Cardiac muscle cell (in vitro differentiated cells and primary cell): Measurements from ENCODE around the gene PHF10. TPM values are rescaled to one million over a fixed set of nuclear protein-coding genes. Genes with fewer than 3 reads are reported as not detected.
A peak's percentile ranks its signal among the peaks of the same experiment; 100 is the strongest.

Experiments
- DNase-seq, 2 donors: peaks; one replicate each; pipeline versions ENCODE4 v3.0.0 to v3.0.0-alpha.2; 2010 to 2017; ENCODE audit warnings: low read depth in 1 of 2, low spot score in 1 of 2
- H3K27ac ChIP-seq: fragments of 200-600 bp; sonication (generic); 2 replicates; pipeline ENCODE4 v1.5.1; 2016
- H3K27me3 ChIP-seq: fragments of 200-600 bp; sonication (generic); 2 replicates; pipeline ENCODE4 v1.6.0; 2016; ENCODE audit warnings: control low read depth
- H3K36me3 ChIP-seq: fragments of 200-600 bp; sonication (generic); 2 replicates; pipeline ENCODE4 v1.5.1; 2016; ENCODE audit warnings: control low read depth
- H3K4me1 ChIP-seq: fragments of 200-600 bp; sonication (generic); 2 replicates; pipeline ENCODE4 v1.8.1; 2017; ENCODE audit warnings: low read depth, mild to moderate bottlenecking, mixed run types
- H3K4me3 ChIP-seq: fragments of 200-600 bp; sonication (generic); 2 replicates; pipeline ENCODE4 v1.5.1; 2016; ENCODE audit warnings: mild to moderate bottlenecking
- H3K9me3 ChIP-seq: fragments of 200-600 bp; sonication (generic); 2 replicates; pipeline ENCODE4 v1.5.1; 2017; ENCODE audit warnings: low read depth, mild to moderate bottlenecking, control low read depth
- CTCF ChIP-seq: IDR thresholded peaks from 2 replicates; pipeline ENCODE4 v1.5.1; 2012; ENCODE audit warnings: low read depth, mild to moderate bottlenecking, low read length
- polyA plus RNA-seq: library from polyadenylated mRNA; unstranded; fragments of >200 nt; fragmentation: Nextera tagmentation; extraction: Ambion mirVana; gene quantifications from 2 replicates; pipeline ENCODE4 v1.2.1, GENCODE V29; 2016
- total RNA-seq: library from RNA; depleted of rRNA; stranded (reverse); fragments of >200 nt; gene quantifications from 2 replicates; pipeline ENCODE4 v1.2.3, GENCODE V29; 2016

Gene PHF10
- total and polyA plus RNA-seq, 2 experiments from 2014 or later = 31.5 to 32.0 TPM

DNA sequence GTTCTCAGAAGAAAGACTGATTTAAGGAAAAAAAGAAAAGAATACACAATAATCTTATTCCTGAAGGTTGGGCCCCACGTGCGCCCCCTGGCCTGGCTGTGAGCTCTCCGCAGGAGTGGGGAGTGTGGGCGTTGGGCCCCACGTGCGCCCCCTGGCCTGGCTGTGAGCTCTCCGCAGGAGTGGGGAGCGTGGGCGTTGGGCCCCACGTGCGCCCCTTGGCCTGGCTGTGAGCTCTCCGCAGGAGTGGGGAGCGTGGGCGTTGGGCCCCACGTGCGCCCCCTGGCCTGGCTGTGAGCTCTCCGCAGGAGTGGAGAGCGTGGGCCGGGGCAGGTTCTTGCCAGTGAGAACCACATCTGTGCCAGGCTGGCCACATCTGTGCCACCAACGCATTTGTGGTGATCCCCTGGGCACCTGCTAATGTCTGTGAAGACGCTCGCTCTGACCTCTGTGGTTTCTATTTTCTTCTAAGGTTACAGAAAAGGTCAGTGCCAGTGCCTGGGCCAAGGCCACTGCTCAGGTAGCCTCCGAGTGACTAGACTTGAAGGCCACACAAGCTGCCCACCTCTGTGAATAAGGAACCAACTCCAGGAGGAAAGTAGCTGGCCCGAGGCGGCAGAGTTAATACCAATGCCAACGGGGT, 63.4 kb downstream of the PHF10 start:
- DNase-seq = no peak
- Histone ChIP-seq H3K4me3 (no peak overlapping the region), H3K27ac (no peak overlapping the region), H3K9me3 (no peaks in the 10 kb centered on the region), H3K27me3 (no peaks in the 10 kb centered on the region), H3K36me3 (peaks cover 7% of the 10 kb centered on the region), H3K4me1 (no peaks in the 10 kb centered on the region)
- no peak for TF ChIP-seq CTCF

DNA sequence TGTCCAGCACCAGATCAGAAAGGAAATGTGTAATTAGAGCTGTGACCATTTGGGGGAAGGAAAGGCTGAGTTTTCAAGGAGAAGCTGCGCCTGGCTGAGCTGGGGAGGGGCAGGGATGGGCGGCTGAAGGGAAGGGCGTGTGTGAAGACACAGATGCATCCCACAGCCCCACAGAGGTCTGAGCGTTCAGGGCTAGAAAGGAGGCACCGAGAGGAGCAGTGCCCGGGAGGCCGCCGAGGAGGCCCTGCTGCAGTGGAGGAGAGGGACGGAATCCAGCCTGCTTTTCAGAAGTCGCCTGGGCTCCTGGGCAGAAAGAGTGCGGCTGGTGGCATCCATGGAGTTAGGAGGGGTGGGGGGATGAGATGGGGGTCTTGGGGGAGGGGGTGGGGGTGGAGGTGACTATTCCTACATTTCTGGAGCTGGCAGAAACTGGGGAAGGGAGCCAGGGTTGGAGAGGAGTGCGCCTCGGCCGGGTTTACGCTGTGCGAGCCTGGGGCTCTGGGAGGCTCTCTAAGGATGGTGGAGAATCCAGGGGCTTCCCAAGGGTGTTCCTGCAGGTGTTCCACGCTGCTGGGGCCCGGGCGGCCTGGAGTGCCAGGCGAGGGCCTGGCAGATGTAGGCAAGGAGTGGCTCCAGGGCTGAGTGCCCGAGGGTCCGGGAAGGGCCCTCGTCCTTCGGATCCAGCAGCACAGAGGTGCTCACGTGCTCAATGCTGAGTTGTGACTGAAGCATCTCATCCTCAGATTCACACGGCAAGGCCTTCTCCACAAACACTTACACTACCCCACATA, 64.3 kb downstream of the PHF10 start:
- no peaks in the 10 kb centered on the region for H3K9me3 ChIP-seq
- peaks cover 7% of the 10 kb centered on the region for H3K36me3 ChIP-seq
- no peaks in the 10 kb centered on the region for H3K27me3 ChIP-seq
- H3K27ac ChIP-seq = no peak overlapping the region
- H3K4me1 ChIP-seq = no peaks in the 10 kb centered on the region
- H3K4me3 ChIP-seq = no peak overlapping the region
- no peak for DNase-seq
- no peak for TF ChIP-seq CTCF

DNA sequence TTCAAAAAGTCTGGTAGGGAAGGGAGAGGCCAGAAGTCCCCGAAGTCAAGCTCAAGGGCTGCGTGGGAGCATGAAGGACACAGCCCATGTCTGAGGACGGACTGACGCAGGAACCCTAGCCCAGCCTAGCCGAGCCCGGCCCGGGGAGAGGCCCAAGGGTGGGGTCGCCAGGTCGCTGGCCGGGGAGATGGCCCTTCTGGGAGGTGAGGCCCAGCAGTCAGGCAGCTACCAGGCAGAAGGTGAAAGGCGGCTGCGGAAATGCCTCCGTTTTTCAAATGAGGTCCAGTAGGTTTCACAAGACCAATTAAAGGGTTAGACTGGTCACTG, 67.1 kb downstream of the PHF10 start:
- no peaks in the 10 kb centered on the region for H3K4me1 ChIP-seq
- DNase-seq = no peak
- TF ChIP-seq CTCF = no peak
- no peaks in the 10 kb centered on the region for H3K27me3 ChIP-seq
- H3K9me3 ChIP-seq = no peaks in the 10 kb centered on the region
- peaks cover 6% of the 10 kb centered on the region for H3K36me3 ChIP-seq
- no peak overlapping the region for H3K27ac ChIP-seq
- H3K4me3 ChIP-seq = no peak overlapping the region

DNA sequence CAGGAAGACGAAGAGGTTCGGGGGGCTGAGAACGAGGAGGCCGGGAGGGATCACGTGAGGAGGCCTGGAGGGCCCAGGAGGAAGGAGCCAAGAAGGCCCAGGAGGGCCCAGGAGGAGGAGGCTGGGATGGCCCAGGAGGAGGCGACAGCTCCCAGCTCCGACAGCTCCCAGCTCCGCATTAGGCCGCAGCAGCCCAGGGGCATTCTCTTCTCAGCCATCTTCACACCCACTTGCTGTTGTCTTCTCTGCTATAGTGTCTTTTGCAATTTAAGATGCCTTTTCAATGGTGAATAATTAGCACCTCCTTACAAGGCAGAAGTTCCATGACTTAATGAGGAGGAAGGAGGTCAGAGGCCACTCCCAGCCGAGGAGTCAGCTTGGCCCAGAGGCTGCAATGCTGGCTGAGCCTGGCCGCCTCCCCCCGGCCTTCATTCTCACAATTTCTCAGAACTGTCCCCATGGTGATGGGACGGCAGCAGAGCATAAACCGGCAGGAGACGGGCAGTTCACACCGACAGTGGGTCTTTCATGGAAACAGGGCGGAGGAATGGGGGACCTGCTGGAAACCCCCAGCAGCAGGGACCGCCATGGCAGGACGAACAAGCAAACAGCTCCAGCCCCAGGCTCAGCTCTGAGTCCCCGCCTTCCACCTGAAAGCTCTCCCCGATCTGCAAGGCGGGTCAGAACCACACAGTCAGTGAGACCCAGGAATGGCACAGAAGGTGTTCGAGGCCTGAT, 67.6 kb downstream of the PHF10 start:
- no peak for TF ChIP-seq CTCF
- DNase-seq = no peak
- peaks cover 3% of the 10 kb centered on the region for H3K36me3 ChIP-seq
- no peaks in the 10 kb centered on the region for H3K27me3 ChIP-seq
- H3K4me3 ChIP-seq = no peak overlapping the region
- H3K4me1 ChIP-seq = no peaks in the 10 kb centered on the region
- no peaks in the 10 kb centered on the region for H3K9me3 ChIP-seq
- no peak overlapping the region for H3K27ac ChIP-seq

DNA sequence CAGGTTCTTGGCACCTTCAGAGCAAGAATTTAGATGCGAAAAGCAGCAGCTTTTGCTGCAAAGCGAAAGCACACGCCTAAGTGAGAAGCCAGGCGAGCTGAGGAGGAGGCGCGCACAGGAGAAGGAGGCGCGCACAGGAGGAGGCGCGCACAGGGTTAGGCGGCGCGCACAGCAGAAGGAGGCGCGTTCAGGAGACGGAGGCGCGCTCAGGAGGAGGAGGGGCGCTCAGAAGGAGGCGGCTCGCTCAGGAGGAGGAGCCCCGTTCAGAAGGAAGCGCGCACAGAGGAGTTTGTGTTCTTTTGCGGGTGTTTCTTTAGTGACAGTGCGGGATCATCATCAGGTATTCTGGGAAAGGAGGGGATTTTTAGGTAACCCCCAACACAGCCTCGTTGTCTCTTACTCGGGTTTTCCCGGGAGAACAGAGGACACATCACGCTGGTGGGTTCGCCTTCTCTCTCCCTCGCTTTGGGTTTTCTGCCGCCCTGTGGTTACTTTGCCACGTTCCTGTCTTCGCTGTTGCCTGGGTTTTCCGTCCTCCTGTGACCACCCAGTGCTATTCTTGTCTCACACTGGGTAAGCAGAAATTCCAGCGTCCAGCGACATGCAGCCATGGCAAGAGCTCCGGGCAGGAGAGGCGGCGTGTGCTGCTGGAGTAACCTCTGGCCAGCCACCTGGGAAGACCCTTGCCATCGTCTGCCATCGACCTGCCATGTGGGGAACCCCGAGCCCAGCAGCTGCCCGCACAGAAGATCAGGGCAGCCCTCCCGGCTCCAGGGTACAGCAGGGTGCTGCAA, 69.5 kb downstream of the PHF10 start:
- TF ChIP-seq CTCF = peak; percentile 41
- no peaks in the 10 kb centered on the region for H3K9me3 ChIP-seq
- peak overlapping the region; percentile 33 for H3K4me3 ChIP-seq
- no peaks in the 10 kb centered on the region for H3K4me1 ChIP-seq
- peaks cover 3% of the 10 kb centered on the region for H3K36me3 ChIP-seq
- H3K27me3 ChIP-seq = no peaks in the 10 kb centered on the region
- peak overlapping the region; percentile 90 for H3K27ac ChIP-seq
- DNase-seq = peak; percentile 74 to 83

Other genes with a start within 250 kb of the PHF10 start
- 40.2 and 83.0 TPM in 2 replicates for gene WDR27, start 22.5 kb downstream of the PHF10 start, total RNA-seq
- 54.4 and 66.8 TPM in 2 replicates for gene WDR27, start 22.5 kb downstream of the PHF10 start, polyA plus RNA-seq
- 53.0 and 58.4 TPM in 2 replicates for gene C6orf120, start 22.4 kb downstream of the PHF10 start, total RNA-seq
- gene C6orf120, start 22.4 kb downstream of the PHF10 start, polyA plus RNA-seq = 27.5 and 46.6 TPM in 2 replicates
- gene DYNLT2, start 27.1 kb upstream of the PHF10 start, total RNA-seq = 1.9 and 2.9 TPM in 2 replicates
- 2.4 and 5.0 TPM in 2 replicates for gene DYNLT2, start 27.1 kb upstream of the PHF10 start, polyA plus RNA-seq
- 16.3 and 21.2 TPM in 2 replicates for gene ERMARD, start 27.1 kb upstream of the PHF10 start, total RNA-seq
- 20.9 and 32.4 TPM in 2 replicates for gene ERMARD, start 27.1 kb upstream of the PHF10 start, polyA plus RNA-seq